MV-4-11 (cell line): ENCODE data around the gene CCDC188.

Experiments
- DNase-seq: peaks from one replicate; lab custom pipeline; 2025; lab: John Stamatoyannopoulos, UW

CCDC188 gene

GRCh38 chr22:20150381-20151275, at the start of gene CCDC188:
Gene CCDC188 (minus strand): TSS chr22:20151055. CDS start chr22:20150986, 69 bp downstream.
- DNase-seq: no peak

GRCh38 chr22:20199906-20200305, 49.1 kb upstream of the CCDC188 start:
- DNase-seq: no peak

- no peak for DNase-seq
Observed at GRCh38 chr22:20199413-20199842, 48.6 kb upstream of the CCDC188 start.

DNA sequence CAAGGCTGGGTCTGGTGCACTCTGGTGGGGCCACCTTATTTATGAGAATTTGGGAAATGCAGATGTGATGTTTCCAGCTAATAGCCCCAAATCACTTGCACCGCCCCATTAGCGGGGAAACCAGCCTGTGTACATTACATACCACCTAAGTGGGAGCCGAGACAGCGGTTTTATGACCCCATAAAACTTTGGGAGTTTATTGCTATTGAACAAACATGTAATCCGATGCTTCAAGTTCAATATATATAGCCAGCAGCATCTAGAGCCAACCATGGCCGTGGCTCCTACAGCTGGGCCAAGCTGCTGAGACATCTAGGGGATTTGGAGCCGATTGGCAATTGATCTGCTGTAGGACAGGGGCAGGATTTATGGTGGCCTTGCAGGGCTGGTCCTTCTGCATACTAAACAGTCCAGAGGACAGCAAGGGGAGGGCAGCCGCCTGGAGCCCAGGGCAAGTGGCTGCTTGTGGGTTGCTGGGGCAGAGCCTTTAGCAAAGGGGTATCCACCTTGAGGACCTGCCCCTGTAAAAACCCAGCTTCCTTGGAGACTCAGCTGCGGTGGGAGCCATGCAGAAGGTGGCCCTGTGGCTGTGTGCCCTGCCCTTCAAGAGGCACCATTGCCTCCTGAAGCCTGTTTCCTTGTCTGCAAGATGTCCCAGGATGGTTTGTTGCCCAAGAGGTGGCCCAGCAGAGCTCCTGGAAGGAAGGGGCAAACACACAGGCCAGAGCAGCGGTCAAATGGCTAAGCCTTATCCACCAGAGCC, 47.9 kb upstream of the CCDC188 start:
- no peak for DNase-seq

GRCh38 chr22:20197407-20198030, 46.7 kb upstream of the CCDC188 start:
- DNase-seq: no peak

DNA sequence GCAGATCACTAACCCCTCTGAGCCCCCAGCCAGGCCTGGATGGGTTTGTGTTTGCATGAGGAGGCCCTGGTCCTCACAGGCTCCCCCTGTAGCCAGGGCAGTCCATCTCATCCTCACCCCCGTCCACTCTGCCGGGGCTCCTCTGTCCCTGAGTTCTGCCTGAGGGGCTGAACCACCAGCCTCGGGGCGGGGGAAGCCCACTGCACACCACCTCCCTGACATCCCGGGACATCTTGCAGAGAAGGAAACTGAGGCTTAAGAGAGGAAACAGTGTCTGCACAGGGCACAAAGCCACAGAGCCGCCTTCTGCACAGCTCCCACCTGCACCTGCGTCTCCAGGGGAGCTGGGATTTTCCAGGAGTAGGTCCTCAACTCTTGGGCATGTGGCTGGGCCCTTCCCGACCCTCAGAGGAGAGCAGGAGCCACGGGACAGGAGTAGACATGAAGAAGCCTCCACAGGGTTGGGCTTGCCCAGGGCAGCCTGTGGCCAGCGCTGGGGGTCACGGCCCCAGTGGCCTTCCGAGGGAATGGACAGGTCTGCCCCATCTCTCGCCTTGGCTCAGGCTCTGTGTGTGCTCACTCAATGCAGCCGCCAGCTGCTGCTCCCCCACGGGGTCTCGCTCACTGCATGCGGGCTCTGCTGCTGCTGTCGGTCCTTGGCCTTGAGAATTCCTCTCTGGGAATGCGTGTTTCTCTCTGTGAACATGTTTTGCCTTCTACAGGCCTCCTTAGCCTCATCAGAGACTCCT, 45.4 kb upstream of the CCDC188 start:
- DNase-seq: no peak

DNA sequence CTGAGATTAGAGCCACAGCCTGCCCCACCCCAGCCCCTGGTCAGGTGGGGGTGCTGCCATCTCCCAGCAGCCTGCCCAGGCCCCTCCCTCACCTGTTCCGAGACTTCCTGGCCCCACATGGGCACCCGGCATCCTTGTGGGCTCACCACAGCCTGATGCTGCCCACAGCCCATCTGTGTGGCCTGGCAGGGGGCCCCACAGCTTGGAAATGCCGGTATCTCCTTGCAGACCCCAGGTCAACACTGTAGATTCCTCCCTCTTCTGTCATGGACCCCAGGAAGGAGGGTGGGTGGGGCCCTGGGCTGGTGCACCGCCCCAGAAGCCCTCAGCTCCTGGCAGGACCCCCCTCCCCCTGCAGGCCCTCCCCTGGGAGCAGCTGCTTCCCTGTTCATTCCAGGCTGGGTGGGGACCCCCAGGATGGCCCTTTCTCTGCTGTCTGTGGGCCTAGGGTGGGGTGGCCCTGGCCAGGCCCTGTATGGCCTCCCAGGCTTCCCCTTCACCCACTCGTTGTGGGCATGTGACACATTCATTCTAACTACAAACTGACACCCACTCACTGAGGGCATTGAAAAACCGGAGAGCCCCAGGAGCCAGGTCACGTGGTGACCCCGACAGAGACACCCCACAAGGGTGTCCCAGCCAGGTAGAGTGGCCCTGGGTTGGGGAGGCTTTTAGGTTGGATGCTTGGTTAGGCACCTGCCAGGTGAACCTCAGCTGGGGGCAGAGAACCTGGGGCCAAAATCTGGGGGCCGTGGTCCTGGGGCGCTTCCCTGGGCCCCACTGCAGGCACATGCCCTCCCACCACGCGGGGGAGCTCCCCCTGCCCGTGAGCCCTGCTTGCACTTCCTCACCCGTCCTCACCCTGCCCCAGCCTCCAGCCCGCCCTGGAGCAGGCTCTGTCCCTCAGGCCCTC, 44.1 kb upstream of the CCDC188 start:
- no peak for DNase-seq

DNA sequence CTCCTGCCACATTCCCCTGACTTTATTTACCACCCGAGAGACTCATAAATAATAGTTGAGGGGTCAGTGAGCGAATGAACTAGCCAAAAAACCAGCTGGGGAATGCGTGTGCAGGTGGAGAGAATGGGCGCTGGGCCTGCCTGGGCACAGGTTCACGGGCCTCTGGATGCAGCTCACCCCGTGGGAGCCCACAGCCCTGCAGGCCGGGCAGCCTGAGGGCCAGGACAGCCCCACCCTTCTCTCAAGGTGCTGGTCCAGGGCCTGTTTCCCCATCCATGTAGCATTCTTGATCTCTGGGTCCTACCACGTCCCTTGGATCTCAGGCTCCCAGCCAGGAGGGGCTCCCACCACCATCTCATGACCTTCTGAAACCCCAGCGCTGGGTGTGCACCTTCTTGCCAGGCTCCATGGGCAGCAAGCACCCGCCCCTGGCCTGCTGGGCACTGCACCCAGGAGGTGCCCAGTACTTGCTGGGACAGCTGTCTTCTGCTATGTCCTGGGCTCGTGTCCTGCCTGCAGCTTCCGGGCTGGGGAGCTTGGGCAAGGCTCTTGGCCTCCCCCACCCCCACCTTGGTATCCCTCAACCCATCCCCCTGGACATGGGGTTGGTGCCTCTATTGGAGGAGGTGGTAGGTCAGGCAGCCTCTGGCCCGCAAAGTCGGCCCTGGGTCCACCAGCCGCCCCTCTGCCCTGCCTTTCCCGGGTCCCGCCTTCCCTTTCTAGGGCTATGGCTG, 43.1 kb upstream of the CCDC188 start:
- DNase-seq: no peak

DNA sequence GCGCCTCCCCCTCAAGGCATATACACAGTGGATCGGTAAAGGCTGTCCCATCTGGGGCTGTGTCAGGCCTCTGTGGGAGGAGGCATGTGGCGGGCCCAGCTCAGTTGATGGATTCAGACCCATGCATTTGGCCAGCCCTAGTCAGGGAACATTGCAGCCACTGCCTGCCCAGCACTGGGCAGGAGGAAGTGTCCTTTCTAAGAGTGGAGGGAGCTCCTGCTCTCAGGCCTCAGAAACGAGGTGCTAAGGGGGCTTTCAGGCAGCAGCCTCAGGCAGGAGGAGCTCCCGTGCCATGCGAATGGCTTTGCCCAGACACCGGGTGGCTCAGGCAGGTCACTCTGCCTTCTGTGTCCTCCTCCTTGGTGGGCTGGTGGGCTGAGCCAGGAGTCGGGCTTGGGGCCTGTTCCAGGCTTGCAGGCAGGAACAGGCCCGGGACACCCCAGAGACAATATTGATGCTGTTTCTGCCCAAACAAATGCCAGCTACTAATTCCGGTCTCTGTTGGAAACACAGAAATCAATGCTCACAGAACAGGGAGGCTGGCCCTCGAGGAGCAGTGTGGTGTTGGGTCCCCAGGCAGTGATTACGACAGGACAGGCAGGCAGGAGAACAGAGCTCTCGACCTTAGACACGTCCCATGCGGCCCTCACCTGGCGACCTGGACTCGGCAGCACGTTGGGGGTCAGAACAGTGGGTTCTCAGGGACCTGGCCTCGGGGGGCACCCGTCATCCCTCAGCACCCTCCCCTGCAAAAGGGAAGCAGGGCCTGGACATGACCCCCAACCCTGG, 42.3 kb upstream of the CCDC188 start:
- DNase-seq: no peak

GRCh38 chr22:20192293-20192971, 41.6 kb upstream of the CCDC188 start:
- DNase-seq: no peak

DNA sequence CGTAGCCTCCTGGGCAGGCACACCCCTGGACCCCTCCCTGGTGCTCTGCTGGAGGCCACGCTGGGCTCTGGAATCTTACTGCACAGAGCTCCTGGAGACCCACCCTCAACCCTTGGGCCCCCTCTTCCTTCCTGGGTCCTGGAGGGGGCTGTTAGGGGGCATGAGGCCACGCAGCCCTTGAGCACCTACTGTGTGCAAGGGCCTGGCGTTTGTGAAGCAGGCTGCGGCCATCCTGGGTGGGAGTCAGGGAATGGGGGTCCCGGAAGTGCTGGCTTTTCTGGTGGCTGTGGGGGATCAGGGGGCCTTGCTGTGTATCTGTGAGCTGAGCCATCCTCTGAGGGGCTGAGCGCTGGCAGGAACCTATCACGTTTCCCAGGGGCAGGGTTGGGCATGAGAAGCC, 40.9 kb upstream of the CCDC188 start:
- no peak for DNase-seq

GRCh38 chr22:20191000-20191515, 40.2 kb upstream of the CCDC188 start:
- DNase-seq: no peak

GRCh38 chr22:20188567-20188877, 37.7 kb upstream of the CCDC188 start:
- no peak for DNase-seq

DNA sequence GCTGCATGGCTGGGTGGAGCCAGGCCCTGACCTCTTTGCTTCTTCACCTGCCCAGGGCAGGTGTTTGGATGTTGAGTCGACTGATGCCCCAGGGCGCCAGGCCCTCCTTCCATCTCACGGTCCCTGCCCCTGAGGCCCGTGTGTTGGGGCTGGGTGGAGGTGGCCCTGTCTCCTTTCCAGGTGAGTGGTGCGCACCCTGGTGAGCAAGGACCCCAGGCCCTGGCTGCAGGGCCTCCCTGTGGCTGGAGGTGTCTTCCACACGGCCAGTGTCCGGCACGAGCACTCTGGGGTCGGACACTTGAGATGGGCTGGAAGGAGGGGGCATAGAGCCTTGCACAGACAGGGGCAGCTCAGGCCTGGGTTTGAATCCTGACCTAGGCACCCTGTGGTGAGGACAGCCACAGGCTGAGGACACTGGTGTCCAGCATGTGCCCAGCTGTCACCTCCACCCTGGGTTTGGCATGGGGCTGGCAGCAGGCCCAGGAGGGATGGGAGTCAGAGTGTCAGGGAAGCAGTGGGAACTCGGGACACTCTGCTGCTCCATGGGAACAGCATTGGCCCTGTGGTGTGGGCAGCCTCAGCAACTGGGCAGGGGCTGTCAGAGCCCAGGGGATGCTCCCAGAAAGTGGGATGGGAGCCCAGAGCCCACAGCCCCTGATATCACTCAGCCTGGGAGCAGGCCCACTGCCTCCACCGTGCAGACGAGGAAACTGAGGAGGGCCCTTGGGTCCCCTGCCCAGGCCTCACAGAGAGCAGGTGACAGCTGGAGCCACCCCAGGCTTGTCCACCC, 37.1 kb upstream of the CCDC188 start:
- DNase-seq: no peak

DNA sequence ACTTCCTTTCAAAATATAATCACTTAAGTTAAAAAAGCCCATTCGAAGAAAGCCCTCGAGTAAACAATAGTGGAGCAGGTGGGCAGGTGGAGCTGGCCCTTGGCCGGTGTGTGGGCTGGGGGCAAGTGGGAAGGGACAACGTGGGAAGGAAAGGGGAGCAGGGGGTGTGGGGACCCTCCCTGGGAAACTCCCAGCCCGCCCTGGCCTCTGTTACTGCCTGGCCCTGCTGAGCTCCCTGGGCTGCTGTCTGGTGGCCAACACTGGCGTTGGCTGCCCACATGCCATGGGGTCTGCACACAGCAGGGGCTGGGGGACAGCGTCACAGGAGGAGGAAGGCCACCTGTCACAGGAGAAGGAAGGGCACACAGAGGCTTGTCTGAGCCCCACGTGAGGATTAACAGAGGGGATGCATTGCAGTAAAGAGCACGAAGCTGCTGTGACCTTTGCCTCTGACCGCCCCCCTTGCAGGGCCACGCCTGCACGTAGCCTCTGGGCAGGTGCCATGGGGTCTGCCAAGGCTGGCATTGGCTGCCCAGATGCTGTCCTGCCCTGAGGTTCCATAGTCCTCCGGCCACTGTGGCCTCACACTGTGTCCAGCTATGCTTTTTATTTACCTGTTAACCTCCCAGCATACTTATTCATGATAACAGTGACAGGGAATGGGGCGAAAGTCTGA, 36.2 kb upstream of the CCDC188 start:
- no peak for DNase-seq

- DNase-seq: no peak
Observed at GRCh38 chr22:20186183-20186870, 35.5 kb upstream of the CCDC188 start.

- DNase-seq: no peak
Observed at GRCh38 chr22:20185750-20186149, 34.9 kb upstream of the CCDC188 start.
